Testis (tissue), 5 donors: ENCODE measurements around the gene C6orf120. TPM values are rescaled to one million over a fixed set of nuclear protein-coding genes. Genes with fewer than 3 reads are reported as not detected.

Source experiments
- DNase-seq: peaks from one replicate; pipeline ENCODE4 v3.0.0-alpha.2; 2019
- H3K27ac ChIP-seq, 2 donors: fragments of 200-600 bp; sonication (generic); one replicate each; pipeline ENCODE4 v1.5.1; 2019
- H3K27me3 ChIP-seq: fragments of 200-600 bp; sonication (generic); one replicate; pipeline ENCODE4 v1.5.1; 2019
- H3K36me3 ChIP-seq: fragments of 200-600 bp; sonication (generic); one replicate; pipeline ENCODE4 v1.5.1; 2017; ENCODE audit warnings: low read depth; ENCODE audit errors: missing control alignments
- H3K4me1 ChIP-seq: fragments of 200-600 bp; sonication (generic); one replicate; pipeline ENCODE4 v1.5.1; 2019
- H3K4me3 ChIP-seq, 2 donors: fragments of 200-600 bp; sonication (generic); one replicate each; pipeline ENCODE4 v1.5.1; 2017 to 2019
- H3K9me3 ChIP-seq: fragments of 200-600 bp; sonication (generic); one replicate; pipeline ENCODE4 v1.5.1; 2017
- CTCF ChIP-seq, 3 experiments: fragments of 450-650 bp in 2 of 3; fragments of 200-600 bp in 1 of 3; sonication (generic) in 1 of 3; IDR thresholded peaks; one replicate each; pipeline ENCODE4 v1.5.1; 2016 to 2019; ENCODE audit warnings: antibody characterized with exemption in 3 of 3, mild to moderate bottlenecking in 2 of 3, moderate library complexity in 1 of 3
- POLR2A ChIP-seq: fragments of 450-650 bp; IDR thresholded peaks from one replicate; pipeline ENCODE4 v1.6.1; 2017; ENCODE audit warnings: antibody characterized with exemption, mild to moderate bottlenecking, moderate library complexity
- WGBS, 2 donors: methylation state at CpG; one replicate each; pipeline ENCODE4 v1.1.5; 2018; 5-methylcytosine and 5-hydroxymethylcytosine counted together
- intact Hi-C: fragments of 100-400 bp; cut with DNase I; formaldehyde crosslinking; loops from one replicate; pipeline ENCODE4 v1.15.1; 2023; ENCODE audit warnings: low total_unique reads
- long read RNA-seq, 2 donors: transcript quantifications; one replicate each; lab custom pipeline, GENCODE V29; 2026
- polyA plus RNA-seq: library from polyadenylated mRNA; stranded (reverse); fragments of 350-450 nt; fragmentation: Illumina TruSeq; extraction: RNeasy Lipid Tissue Mini Kit (QIAGEN cat#74804); gene quantifications from one replicate; pipeline ENCODE4 v1.2.3, GENCODE V29; 2014; ENCODE audit warnings: low read depth, low replicate concordance; ENCODE audit not compliant: insufficient read depth
- total RNA-seq, 2 donors: library from RNA; depleted of rRNA; stranded (reverse); fragments of >200 nt; gene quantifications; one replicate each; pipeline ENCODE4 v1.2.3, GENCODE V29; 2016

C6orf120 gene
- total RNA-seq (10 to 100 TPM; 24.0 to 29.9 TPM), polyA plus RNA-seq (16.9 TPM)
- long read RNA-seq, donor 1, transcript C6orf120-201 (1 exons, 2,667 nt), result major isoform, 46 of 97 reads
- long read RNA-seq, donor 1, partial matches to known transcripts, result 32 of 97 reads
- long read RNA-seq, donor 1, other reads (novel, unspliced or antisense), result 19 of 97 reads
- long read RNA-seq, donor 2, transcript C6orf120-201 (1 exons, 2,667 nt), result major isoform, 30 of 30 reads
- long read RNA-seq, donor 2, partial matches to known transcripts, result 0 of 30 reads
- long read RNA-seq, donor 2, other reads (novel, unspliced or antisense), result 0 of 30 reads

DNA sequence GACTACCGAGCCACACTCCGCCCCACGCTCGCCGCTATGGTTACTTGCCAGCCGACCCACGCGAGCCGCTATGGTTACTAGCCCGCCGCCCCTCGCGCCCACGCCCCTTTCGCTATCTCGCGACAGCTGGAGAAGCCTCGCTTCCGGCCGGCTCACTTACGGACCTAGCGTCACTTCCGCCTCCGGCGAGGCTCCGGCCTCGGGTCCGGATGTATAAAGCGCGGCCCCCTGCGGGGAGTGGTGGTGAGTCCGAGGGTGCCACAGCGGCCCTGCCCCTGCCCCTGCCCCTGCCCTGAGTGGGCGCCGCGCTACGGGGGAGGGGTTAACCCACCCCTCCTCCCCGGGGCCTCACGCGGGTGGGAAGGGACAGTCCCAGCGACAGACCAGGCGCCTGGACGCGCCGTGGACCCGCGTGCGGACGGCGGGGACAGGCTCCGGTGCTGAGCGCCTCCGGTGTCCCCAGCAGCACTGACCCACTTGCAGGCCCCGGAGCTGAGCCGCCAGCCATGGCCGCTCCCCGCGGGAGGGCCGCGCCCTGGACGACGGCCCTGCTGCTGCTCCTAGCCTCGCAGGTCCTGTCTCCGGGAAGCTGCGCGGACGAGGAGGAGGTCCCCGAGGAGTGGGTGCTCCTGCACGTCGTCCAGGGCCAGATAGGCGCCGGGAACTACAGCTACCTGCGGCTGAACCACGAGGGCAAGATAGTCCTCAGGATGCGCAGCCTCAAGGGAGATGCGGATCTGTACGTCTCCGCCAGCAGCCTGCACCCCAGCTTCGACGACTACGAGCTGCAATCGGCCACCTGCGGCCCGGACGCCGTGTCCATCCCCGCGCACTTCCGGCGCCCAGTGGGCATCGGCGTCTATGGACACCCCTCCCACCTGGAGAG, at the start of gene C6orf120, which contains the start of gene WDR27:
TSS of gene C6orf120 (plus strand) at position 173 of the 886 bp plus-strand sequence. CDS start at position 507, 334 bp downstream.
TSS of gene WDR27 (minus strand) at position 76 of the 886 bp plus-strand sequence. CDS start 13,024 bp downstream, outside the sequence.
- WGBS, 2 donors, result 0 to 1% methylated on average over 5 to 66 of the region's 92 CpGs
- peak; percentile 98 for DNase-seq
- peak within 1 kb of the TSS; percentile 89 to 97 for H3K4me3 ChIP-seq
- no peaks in the 10 kb centered on the region for H3K36me3 ChIP-seq
- peak within 1 kb of the TSS; percentile 92 for H3K27ac ChIP-seq
- peaks cover 8% of the 10 kb centered on the region for H3K4me1 ChIP-seq
- H3K9me3 ChIP-seq, result no peaks in the 10 kb centered on the region
- peak; percentile 82 for TF ChIP-seq POLR2A
- TF ChIP-seq CTCF (IDR thresholded peaks at IDR 0.05), result peak in 2 of 3 experiments; percentile 5 to 16
- H3K27me3 ChIP-seq, result no peaks in the 10 kb centered on the region
- intact Hi-C loops, result no loop called here

DNA sequence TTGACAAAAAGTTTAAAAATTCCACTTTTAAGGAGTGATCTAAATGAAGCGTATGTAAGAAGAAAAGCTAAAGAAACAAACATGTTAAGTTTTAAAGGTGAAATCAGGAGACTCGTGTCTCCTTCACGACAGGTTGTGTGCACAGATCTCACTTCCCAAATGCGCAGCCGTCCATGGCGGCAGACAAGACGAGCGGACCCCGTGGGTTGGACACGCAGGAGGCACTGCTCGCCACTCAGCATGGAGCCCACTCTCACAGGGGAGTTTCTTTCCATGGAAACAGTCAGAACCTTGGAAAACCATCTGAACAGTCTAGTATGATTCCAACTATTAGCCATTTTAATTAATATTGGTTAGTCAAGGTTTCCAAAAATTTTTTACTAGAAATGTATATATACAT, 49.0 kb upstream of the C6orf120 start:
- WGBS, 2 donors, result 85 to 94% methylated on average over 11 of the region's 11 CpGs
- H3K36me3 ChIP-seq, result no peaks in the 10 kb centered on the region
- no peak for DNase-seq
- H3K4me3 ChIP-seq, result no peak overlapping the region
- peaks cover 4% of the 10 kb centered on the region for H3K4me1 ChIP-seq
- no peaks in the 10 kb centered on the region for H3K27me3 ChIP-seq
- no peak for TF ChIP-seq POLR2A
- TF ChIP-seq CTCF (IDR thresholded peaks at IDR 0.05), result no peak
- H3K9me3 ChIP-seq, result no peaks in the 10 kb centered on the region
- peak overlapping the region in 1 of 2 donors; percentile 62 for H3K27ac ChIP-seq
- intact Hi-C loops, result no loop called here

- Histone ChIP-seq H3K4me1 (peaks cover 4% of the 10 kb centered on the region), H3K27me3 (no peaks in the 10 kb centered on the region), H3K9me3 (no peaks in the 10 kb centered on the region), H3K36me3 (no peaks in the 10 kb centered on the region), H3K27ac (peak overlapping the region; percentile 62 to 70), H3K4me3 (peak overlapping the region in 1 of 2 donors; percentile 47)
- peak; percentile 51 for DNase-seq
- intact Hi-C loops, result no loop called here
- 30 to 34% methylated on average over 6 of the region's 6 CpGs for WGBS, 2 donors
- TF ChIP-seq POLR2A (no peak), CTCF (IDR thresholded peaks at IDR 0.05) (no peak)
Observed at GRCh38 chr6:169653691-169654090, 48.2 kb upstream of the C6orf120 start.

DNA sequence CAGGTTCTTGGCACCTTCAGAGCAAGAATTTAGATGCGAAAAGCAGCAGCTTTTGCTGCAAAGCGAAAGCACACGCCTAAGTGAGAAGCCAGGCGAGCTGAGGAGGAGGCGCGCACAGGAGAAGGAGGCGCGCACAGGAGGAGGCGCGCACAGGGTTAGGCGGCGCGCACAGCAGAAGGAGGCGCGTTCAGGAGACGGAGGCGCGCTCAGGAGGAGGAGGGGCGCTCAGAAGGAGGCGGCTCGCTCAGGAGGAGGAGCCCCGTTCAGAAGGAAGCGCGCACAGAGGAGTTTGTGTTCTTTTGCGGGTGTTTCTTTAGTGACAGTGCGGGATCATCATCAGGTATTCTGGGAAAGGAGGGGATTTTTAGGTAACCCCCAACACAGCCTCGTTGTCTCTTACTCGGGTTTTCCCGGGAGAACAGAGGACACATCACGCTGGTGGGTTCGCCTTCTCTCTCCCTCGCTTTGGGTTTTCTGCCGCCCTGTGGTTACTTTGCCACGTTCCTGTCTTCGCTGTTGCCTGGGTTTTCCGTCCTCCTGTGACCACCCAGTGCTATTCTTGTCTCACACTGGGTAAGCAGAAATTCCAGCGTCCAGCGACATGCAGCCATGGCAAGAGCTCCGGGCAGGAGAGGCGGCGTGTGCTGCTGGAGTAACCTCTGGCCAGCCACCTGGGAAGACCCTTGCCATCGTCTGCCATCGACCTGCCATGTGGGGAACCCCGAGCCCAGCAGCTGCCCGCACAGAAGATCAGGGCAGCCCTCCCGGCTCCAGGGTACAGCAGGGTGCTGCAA, 47.1 kb upstream of the C6orf120 start:
- Histone ChIP-seq H3K9me3 (no peaks in the 10 kb centered on the region), H3K27me3 (no peaks in the 10 kb centered on the region), H3K4me1 (peaks cover 4% of the 10 kb centered on the region), H3K36me3 (no peaks in the 10 kb centered on the region), H3K27ac (peak overlapping the region; percentile 62 to 70), H3K4me3 (peak overlapping the region; percentile 47 to 63)
- TF ChIP-seq POLR2A, result no peak
- no peak for TF ChIP-seq CTCF (IDR thresholded peaks at IDR 0.05)
- intact Hi-C loops, result no loop called here
- WGBS, 2 donors, result 38 to 47% methylated on average over 35 to 46 of the region's 46 CpGs
- DNase-seq, result peak; percentile 81
